ENCODE measurements around the gene TTC21A. TPM values are rescaled to one million over a fixed set of nuclear protein-coding genes. Genes with fewer than 3 reads are reported as not detected.

TTC21A gene
- total RNA-seq, 1 donor from 2014 or later: 13.4 TPM

- DNase-seq (ENCODE audit: low spot score): no peak
These were observed 29.3 kb downstream of the TTC21A start for GRCh38 chr3:39136533-39137434.

GRCh38 chr3:39137435-39137936 is 30.0 kb downstream of the TTC21A start:
- no peak for DNase-seq (ENCODE audit: low spot score)

- DNase-seq (ENCODE audit: low spot score): no peak
These were observed 30.7 kb downstream of the TTC21A start for GRCh38 chr3:39137991-39138803.

- DNase-seq (ENCODE audit: low spot score): peak; percentile 42
These were observed 31.4 kb downstream of the TTC21A start for GRCh38 chr3:39138804-39139415.

- DNase-seq (ENCODE audit: low spot score): no peak
These were observed 32.0 kb downstream of the TTC21A start for GRCh38 chr3:39139442-39139841.

GRCh38 chr3:39140341-39140971 is 33.0 kb downstream of the TTC21A start:
- DNase-seq (ENCODE audit: low spot score): no peak

GRCh38 chr3:39141171-39141995 is 33.9 kb downstream of the TTC21A start:
- DNase-seq (ENCODE audit: low spot score): peak; percentile 76

- DNase-seq (ENCODE audit: low spot score): no peak
These were observed 34.6 kb downstream of the TTC21A start for GRCh38 chr3:39142067-39142466.

- no peak for DNase-seq (ENCODE audit: low spot score)
These were observed 35.8 kb downstream of the TTC21A start for GRCh38 chr3:39143051-39143885.

- no peak for DNase-seq (ENCODE audit: low spot score)
These were observed 36.7 kb downstream of the TTC21A start for GRCh38 chr3:39144095-39144747.

- no peak for DNase-seq (ENCODE audit: low spot score)
These were observed 37.4 kb downstream of the TTC21A start for GRCh38 chr3:39144748-39145380.

- DNase-seq (ENCODE audit: low spot score): no peak
These were observed 38.6 kb downstream of the TTC21A start for GRCh38 chr3:39146083-39146501.

- peak; percentile 78 for DNase-seq (ENCODE audit: low spot score)
These were observed 39.4 kb downstream of the TTC21A start for GRCh38 chr3:39146611-39147591.

- DNase-seq (ENCODE audit: low spot score): no peak
These were observed 40.4 kb downstream of the TTC21A start for GRCh38 chr3:39147711-39148434.

- no peak for DNase-seq (ENCODE audit: low spot score)
These were observed 41.1 kb downstream of the TTC21A start for GRCh38 chr3:39148435-39149058.

- DNase-seq (ENCODE audit: low spot score): no peak
These were observed 41.6 kb downstream of the TTC21A start for GRCh38 chr3:39149059-39149455.
